ENCODE measurements around the gene UQCRHL. TPM values are rescaled to one million over a fixed set of nuclear protein-coding genes. Genes with fewer than 3 reads are reported as not detected.

The UQCRHL gene
- total and polyA plus RNA-seq, 2 of the 8 experiments (the other 6 are each of a cell fraction or from before 2014, with no cell fraction given): 3.7 to 3.9 TPM

GRCh38 chr1:15771836-15772515 is 35.5 kb downstream of the UQCRHL start:
- FAIRE-seq (no peak), DNase-seq (ENCODE audit: low read depth in 1 of 2, low spot score in 2 of 2) (no peak)
- ChIA-PET CTCF (ENCODE audit: partially characterized antibody) (interaction anchor here (0.8 to 1.3 kb wide), 4 partner anchors 9 to 415 kb away, joined by 3 to 6 read pairs (median 4); no protein-coding TSS in a partner anchor), POLR2A (ENCODE audit: partially characterized antibody) (interaction anchor here (1.6 to 6.3 kb wide), 4 partner anchors 6 to 12 kb away, joined by 7 to 37 read pairs (median 20); no protein-coding TSS in a partner anchor)
- Histone ChIP-seq H3K9me3 (ENCODE audit: insufficient read depth in 2 of 2, low read depth in 1 of 2, low read length in 1 of 2) (no peaks in the 10 kb centered on the region), H3K18ac (ENCODE audit: extremely low read depth, low read length) (no peak overlapping the region), H2BK5ac (ENCODE audit: low read depth, low read length) (no peak overlapping the region), H3K56ac (replicated peaks; ENCODE audit: insufficient read length, low read depth, low read length) (no peak overlapping the region), H3K4me1 (replicated peaks in 1 of 4; ENCODE audit: control insufficient read depth in 3 of 4, insufficient read depth in 4 of 4, low read length in 3 of 4) (no peaks in the 10 kb centered on the region), H3K23ac (ENCODE audit: insufficient read length) (no peak overlapping the region), H2BK15ac (ENCODE audit: low read length) (no peak overlapping the region), H3K79me1 (ENCODE audit: low read depth, low read length) (0 out of 2 replicates have a peak, but pooled peaks cover 3% of the 10 kb centered on the region), H3K27ac (ENCODE audit: low read depth, low read length) (no peak overlapping the region), H4K91ac (replicated peaks; ENCODE audit: insufficient read length, low read length) (no peak overlapping the region), H3K4me3 (ENCODE audit: extremely low read depth in 1 of 4, insufficient read depth in 2 of 4, low read depth in 3 of 4, low read length in 4 of 4) (no peak overlapping the region), H2AFZ (ENCODE audit: low read length) (no peak overlapping the region), H3K9ac (replicated peaks in 1 of 4; ENCODE audit: extremely low read depth in 1 of 4, low read depth in 3 of 4, low read length in 3 of 4) (no peak overlapping the region), H3K79me2 (ENCODE audit: control insufficient read depth in 1 of 2, insufficient read depth in 2 of 2, low read length in 2 of 2) (no peaks in the 10 kb centered on the region), H2BK120ac (replicated peaks; ENCODE audit: low read depth, low read length) (no peak overlapping the region), H4K8ac (ENCODE audit: extremely low read depth, insufficient read depth, low read length) (no peak overlapping the region), H2AK5ac (ENCODE audit: low read depth, low read length) (no peak overlapping the region), H4K5ac (ENCODE audit: insufficient read length, low read depth, low read length) (no peak overlapping the region), H3K36me3 (ENCODE audit: control insufficient read depth in 2 of 4, insufficient read depth in 4 of 4, low read length in 3 of 4) (peaks cover 31 to 88% (median 60%) of the 10 kb centered on the region in 4 experiments), H4K20me1 (replicated peaks in 1 of 2; ENCODE audit: control insufficient read depth in 1 of 2, insufficient read depth in 2 of 2, low read length in 2 of 2) (peaks cover 3 to 5% of the 10 kb centered on the region in 2 experiments), H3K27me3 (replicated peaks in 1 of 4; ENCODE audit: control insufficient read depth in 3 of 4, extremely low read depth in 1 of 4, insufficient read depth in 3 of 4, low read length in 3 of 4) (no peaks in the 10 kb centered on the region), H3K4ac (replicated peaks; ENCODE audit: insufficient read length, low read depth, low read length) (no peak overlapping the region), H3K14ac (ENCODE audit: insufficient read length) (no peak overlapping the region), H2BK20ac (ENCODE audit: low read length) (no peak overlapping the region), H2BK12ac (ENCODE audit: low read depth, low read length) (no peak overlapping the region), H3K4me2 (ENCODE audit: insufficient read depth in 1 of 2, low read depth in 2 of 2, low read length in 2 of 2) (no peak overlapping the region), H3K23me2 (ENCODE audit: low read depth, low read length) (no peaks in the 10 kb centered on the region)
- 90% methylated on average over 5 of the region's 6 CpGs; no CpG with 5 or more reads in 1 of the 2 experiments for WGBS, 2 experiments (ENCODE audit: extremely low coverage in 1 of 2, insufficient coverage in 1 of 2, insufficient read length in 1 of 2, insufficient replicate concordance in 2 of 2, low coverage in 1 of 2, low lambda C conversion rate in 2 of 2, missing lambda C conversion rate in 1 of 2)
- TF ChIP-seq CREB1 (IDR thresholded peaks at IDR 0.05) (no peak), PHF8 (conservative IDR thresholded peaks at IDR 0.05; ENCODE audit: low read depth, low read length) (no peak), EP300 (IDR thresholded peaks at IDR 0.05; ENCODE audit: borderline replicate concordance in 1 of 2, low read depth in 2 of 2, low read length in 2 of 2) (no peak), YY1 (IDR thresholded peaks at IDR 0.05; ENCODE audit: low read depth, low read length) (no peak), HDAC2 (IDR thresholded peaks at IDR 0.05; ENCODE audit: borderline replicate concordance in 1 of 2, low read depth in 2 of 2, low read length in 2 of 2) (no peak), JUND (IDR thresholded peaks at IDR 0.05; ENCODE audit: low read length) (no peak), JUN (IDR thresholded peaks at IDR 0.05; ENCODE audit: low read depth, low read length) (no peak), GTF2F1 (IDR thresholded peaks at IDR 0.05; ENCODE audit: borderline replicate concordance, low read depth, low read length) (no peak), EGR1 (IDR thresholded peaks at IDR 0.05; ENCODE audit: borderline replicate concordance, low read depth, low read length) (no peak)

Measured in H1 (cell line).